Hematopoietic multipotent progenitor cell treated with erythropoietin and hydrocortisone succinate and interleukin-3 and kit ligand, for 8 days (in vitro differentiated cells): Measurements from ENCODE around the gene ASB12.

ENCODE experiments used
- DNase-seq: peaks from one replicate; pipeline ENCODE4 v3.0.0-alpha.2; 2015

Gene ASB12

DNA sequence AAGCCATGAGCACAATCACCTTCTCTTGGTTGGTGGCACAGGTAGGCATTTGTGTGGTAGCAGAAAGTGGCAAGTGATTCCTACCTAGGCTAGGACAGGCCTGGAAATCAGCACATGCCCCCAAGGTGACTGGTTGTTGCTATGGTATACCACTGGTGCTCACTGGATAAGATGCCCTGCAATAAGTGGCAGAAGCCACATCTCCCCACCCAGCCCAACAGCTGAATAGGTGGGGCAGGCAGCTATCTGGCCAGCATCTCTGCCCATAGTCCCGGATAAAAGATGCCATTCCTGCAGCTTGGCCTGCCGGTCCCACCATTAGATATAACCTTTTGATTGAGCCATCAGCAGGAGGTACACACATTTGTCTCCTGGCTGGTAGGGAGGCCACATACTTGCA, 46.0 kb downstream of the ASB12 start:
- DNase-seq = no peak

DNA sequence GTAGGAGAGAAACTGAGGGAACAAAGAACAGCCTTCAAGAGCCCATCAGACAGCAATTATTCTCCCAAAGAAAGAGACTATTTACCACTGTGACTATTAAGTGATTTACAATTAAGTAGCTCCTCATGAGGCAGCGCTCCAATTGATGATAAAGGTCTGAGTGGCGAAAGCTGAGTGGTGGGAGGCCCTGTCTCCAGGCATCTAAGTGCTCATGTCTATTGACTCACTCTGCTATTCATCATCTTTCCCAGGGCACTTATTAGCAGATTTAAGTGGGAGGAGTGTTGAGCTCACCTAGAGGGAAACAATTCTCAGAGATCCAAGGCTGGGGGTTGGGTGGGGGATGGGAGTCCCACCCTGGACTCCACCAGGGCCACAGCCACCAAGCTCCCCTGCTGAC, 48.2 kb downstream of the ASB12 start:
- DNase-seq = no peak

DNA sequence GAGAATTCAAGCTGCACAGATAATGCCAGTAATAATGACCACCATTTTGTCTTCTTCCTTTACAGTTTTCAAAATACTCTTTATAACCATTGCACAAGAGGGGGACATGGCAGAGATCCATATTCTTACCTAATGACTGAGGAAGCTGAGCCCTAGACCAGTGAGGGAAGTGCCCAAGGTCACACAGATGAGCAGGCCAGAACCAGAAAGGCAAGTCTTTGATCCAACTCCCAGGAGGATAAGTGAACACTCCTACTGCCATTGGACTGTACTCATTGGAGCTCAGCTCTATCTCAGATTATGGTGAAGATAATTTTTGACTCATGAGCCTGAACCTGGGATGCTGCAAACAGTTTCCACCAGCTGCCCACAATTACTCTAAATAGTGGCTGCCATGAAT, 53.5 kb downstream of the ASB12 start:
- DNase-seq = no peak
